HG02870 (cell line): Measurements from ENCODE around the gene TNFAIP8L1.
A peak's percentile ranks its signal among the peaks of the same experiment; 100 is the strongest.

Experiments used
- ATAC-seq: cut with Tn5 transposase; IDR thresholded peaks from one replicate; pipeline ENCODE4 v1.9.1; 2021; ENCODE audit warnings: mild to moderate bottlenecking, moderate library complexity; ENCODE audit not compliant: unreplicated experiment

The TNFAIP8L1 gene

GRCh38 chr19:4647676-4648644, 8.6 kb downstream of the TNFAIP8L1 start:
- no peak for ATAC-seq

- no peak for ATAC-seq
Measured at GRCh38 chr19:4649392-4650047, 10.2 kb downstream of the TNFAIP8L1 start.

- ATAC-seq, result no peak
Measured at GRCh38 chr19:4650159-4650558, 10.8 kb downstream of the TNFAIP8L1 start.

GRCh38 chr19:4652075-4652474, 12.8 kb downstream of the TNFAIP8L1 start:
- no peak for ATAC-seq

- no peak for ATAC-seq
Measured at GRCh38 chr19:4653793-4654436, 14.6 kb downstream of the TNFAIP8L1 start.

GRCh38 chr19:4654437-4655361, 15.4 kb downstream of the TNFAIP8L1 start:
- no peak for ATAC-seq

GRCh38 chr19:4656102-4656501, 16.8 kb downstream of the TNFAIP8L1 start:
- no peak for ATAC-seq

GRCh38 chr19:4657262-4657661, 17.9 kb downstream of the TNFAIP8L1 start:
- ATAC-seq, result no peak

GRCh38 chr19:4657835-4658234, 18.5 kb downstream of the TNFAIP8L1 start:
- ATAC-seq, result no peak

- ATAC-seq, result no peak
Measured at GRCh38 chr19:4660181-4660791, 21.0 kb downstream of the TNFAIP8L1 start.

GRCh38 chr19:4660993-4661392, 21.7 kb downstream of the TNFAIP8L1 start:
- ATAC-seq, result no peak

- no peak for ATAC-seq
Measured at GRCh38 chr19:4662020-4662695, 22.8 kb downstream of the TNFAIP8L1 start.

GRCh38 chr19:4662812-4663211, 23.5 kb downstream of the TNFAIP8L1 start:
- no peak for ATAC-seq

- ATAC-seq, result no peak
Measured at GRCh38 chr19:4664642-4665041, 25.3 kb downstream of the TNFAIP8L1 start.

- peak; percentile 79 for ATAC-seq
Measured at GRCh38 chr19:4669723-4670480, 30.6 kb downstream of the TNFAIP8L1 start, which contains the start of gene MYDGF. TSS of gene MYDGF (minus strand) at chr19:4670342. CDS start at chr19:4670334, 8 bp downstream.

- ATAC-seq, result no peak
Measured at GRCh38 chr19:4671185-4671851, 32.0 kb downstream of the TNFAIP8L1 start.

- ATAC-seq, result no peak
Measured at GRCh38 chr19:4673216-4673615, 33.9 kb downstream of the TNFAIP8L1 start.

GRCh38 chr19:4673726-4674125, 34.4 kb downstream of the TNFAIP8L1 start:
- no peak for ATAC-seq
